GM18868 (cell line): Measurements from ENCODE around the gene ELP5.
"Not testable (repeated sequence)": the region's sequence is repeated elsewhere in the genome, so short reads cannot be mapped to it uniquely, and the experiment has no call there.

ENCODE experiments used
- ATAC-seq: cut with Tn5 transposase; IDR thresholded peaks from one replicate; pipeline ENCODE4 v1.9.1; 2021; ENCODE audit warnings: mild to moderate bottlenecking, moderate library complexity; ENCODE audit not compliant: unreplicated experiment

Gene ELP5

DNA sequence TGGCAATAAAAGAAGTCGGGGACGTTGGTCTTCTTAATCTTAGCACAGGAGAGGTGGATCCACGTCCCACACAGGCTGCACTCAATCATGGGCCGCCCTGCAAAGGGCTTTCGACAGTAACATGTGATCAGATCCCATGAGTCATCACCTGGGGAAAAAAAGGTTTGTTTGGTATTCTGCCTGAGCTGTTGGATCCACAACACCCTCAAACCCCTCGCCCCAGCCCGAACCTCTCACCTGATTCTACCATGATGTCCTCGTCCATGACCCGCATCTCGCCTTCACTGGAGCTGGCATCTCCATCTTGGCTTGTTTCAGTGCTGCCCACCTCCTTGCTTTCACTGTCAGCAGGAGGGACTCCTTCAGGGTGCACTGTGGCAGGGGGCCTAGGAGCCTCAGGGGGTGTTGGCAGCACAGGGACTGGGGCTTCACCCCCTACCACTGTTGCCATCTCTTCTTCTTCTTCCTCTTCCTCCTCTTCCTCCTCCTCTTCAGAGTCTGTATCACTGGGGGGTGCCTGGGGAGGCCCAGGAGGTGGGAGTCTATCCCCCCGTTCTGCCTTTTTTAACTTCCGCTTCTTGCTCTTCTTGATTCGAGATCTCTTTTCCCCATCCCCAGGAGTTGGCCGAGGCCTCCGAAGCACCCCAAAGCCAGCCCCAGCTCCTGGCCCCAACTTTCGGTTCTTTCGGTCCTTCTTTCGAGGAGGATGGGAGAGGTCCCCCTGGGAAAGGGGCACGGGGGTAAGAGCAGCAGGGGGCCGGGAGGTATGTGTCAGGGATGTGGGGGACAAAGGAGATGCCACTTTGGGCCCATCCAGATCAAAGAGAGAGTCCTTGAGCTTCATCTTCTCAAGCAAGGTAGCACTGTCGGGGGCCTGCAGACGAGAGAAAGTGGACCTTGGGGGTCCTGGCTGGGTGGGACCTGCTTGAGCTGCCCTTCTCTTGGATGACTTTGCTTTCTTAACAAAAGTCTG lies 16.0 kb upstream of the ELP5 start:
- no peak for ATAC-seq

DNA sequence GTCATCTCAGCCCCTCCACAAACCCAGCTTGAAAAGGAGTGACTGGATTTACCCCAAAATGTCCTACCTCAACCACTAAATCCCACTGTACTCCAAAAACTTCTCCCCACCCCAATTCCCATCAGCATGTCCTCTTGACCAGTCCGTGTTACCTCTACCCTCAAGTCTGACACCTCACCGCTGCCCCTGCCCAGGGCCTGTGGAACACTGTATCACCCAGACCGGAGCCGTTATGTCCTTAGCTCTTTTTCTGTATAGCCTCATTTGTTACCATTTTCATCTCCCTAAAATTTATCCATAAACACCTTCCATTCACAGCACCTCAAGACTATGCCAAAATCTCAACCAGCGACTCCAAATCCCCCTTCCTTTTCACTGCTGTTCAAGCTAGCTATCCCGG lies 15.2 kb upstream of the ELP5 start:
- no peak for ATAC-seq

DNA sequence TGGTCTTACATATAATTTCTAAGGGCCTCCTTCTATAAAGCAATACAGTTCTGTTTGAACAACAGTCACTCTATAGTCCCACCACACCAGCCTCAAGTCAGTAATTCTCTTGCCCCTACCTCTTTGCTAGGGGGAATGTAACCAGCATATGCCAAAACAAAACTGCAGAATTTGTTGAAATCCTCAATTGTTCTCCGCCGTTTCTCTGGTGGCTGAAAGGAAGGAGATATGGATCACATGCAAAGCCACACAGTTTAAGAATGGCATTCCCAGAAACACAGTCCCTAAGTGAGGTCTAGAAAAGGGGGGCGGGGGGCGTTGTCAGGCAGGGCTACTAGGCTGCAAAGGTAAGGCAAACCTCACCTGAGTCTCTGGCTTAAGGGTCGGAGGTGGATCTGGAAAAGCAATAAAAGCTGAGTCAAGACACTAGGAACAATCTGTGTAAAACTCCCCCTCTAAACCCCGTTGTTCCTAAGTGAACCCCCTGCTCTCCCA lies 14.7 kb upstream of the ELP5 start:
- ATAC-seq, result no peak

DNA sequence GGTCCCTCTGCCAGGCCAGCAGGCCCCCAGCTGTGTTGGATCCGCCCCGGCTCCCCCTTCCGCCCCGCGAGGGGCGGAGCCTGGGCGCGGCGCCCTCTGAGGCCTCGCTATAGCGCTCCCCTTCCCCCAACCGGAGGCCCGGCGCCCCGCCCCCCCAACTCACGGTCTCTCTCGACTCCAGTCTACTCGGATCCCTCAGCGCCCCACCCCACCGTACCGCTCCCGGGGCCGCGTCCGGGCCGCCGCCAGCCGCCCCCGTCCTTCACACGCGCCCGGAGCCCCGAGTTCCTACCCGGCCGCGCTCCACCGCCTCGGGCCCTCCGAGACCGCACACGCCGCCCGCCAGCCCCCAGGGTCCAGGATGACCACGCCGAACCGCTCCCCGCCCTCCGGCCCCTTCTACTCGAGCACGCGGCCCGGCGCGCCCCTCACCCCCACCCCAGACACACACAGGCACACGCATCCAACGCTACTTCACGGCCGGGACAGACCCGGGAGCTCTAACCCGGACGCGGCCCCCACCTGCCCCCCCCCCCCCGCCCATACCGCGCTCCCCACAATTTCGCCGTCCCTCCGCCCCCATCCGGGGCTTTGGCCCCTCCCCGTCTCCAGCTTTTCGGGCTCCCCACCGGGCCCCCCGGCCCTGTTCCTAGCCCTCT lies 14.1 kb upstream of the ELP5 start:
- no peak for ATAC-seq

DNA sequence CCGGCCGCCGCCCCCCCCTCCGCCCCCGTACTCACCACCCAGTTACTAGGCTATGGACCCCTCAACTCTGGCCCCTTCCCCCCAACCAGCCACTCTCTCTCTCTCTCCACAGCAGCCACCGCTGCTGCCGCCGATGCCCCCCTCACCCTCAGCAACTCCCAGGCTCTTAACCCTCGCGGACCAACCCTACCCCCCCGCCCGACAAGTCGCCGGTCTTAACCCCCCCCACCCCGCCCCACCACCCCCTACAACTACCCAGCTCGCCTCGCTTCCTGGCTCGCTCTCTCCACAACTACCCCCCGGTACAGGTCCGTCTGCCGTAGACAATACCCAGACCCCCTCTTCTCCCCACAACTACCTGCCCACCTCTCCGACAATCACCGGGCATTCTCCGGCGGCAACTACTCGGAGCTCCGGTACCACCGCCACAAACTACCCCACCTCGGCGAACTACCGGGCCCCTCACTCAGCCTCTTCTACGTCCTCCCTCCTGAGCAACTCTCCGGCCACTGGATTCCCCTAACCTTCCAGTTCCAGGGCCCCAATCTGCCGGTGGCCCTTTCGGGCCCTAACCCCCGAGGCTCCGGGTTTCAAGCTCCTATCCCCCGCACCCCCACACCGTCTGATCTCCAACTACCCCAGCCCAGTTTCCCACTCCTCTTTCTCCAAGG lies 13.5 kb upstream of the ELP5 start:
- no peak for ATAC-seq

DNA sequence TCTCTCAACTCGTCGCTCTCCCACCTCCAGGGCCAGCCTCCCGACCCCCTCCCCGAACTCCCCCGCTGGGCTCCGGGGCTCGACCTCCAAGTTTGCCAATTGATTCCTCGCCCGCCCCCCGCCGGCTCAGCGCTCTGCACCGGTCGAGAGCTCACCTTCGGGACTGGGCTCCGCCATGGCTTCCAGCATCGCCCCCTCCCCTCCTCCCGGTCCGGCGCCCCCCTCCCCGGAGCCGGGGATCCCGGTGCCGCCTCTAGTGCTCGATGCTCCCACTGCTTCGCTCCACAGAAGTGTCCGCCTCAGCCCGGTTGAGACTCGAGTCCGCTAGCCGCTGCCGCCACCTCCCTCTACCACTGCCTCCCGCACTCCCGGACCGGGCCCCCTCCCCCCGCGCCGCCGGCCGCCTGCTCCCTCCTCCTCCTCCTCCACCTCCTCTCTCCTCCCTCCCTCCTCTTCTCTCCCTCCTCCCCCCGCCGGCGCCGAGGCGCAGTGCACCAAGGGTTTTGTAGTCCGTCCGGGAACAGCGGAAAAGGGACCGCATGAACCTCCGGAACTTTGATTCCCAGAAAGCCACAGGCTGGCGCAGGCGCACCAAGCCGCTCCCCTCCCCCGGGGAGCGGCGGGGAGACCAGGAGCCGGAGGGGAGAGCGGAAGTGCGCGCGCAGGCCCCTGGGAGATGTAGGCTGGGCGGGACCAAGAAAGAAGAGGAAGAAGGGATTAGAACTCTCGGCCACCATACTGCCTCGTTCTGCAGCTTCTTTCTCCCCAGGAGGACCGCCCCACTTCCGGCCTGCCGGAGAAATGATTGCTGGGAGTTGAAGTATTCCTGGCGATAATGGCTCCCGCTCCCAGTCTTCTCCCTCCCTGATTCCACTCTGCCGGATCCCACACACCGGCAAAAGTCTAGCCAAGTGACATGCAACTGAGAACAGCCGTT lies 12.7 kb upstream of the ELP5 start, which contains the start of gene PHF23:
PHF23 (minus strand) TSS at position 367 of the 937 bp plus-strand sequence; CDS start at position 189, 178 bp downstream.
- peak; percentile 52 for ATAC-seq

DNA sequence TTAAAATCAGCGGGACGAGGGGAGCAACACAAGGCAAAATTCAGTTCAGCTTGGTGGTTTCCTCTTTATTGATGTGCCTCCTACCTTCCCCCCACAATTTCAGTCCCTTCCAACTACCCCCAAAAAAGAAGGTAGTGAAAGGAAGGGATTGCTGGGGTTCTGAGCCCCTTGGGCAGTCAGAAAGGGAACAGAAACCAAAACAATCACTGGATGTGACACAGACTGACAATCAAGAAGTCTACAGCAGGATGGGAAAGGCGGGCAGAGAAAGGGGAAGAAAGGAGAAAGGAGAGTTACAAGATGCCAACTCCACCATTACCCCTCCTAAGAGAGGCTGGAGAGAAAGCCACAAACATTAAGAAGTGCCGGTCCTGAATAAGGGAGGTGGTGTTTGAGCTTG lies 11.6 kb upstream of the ELP5 start:
- ATAC-seq, result no peak

DNA sequence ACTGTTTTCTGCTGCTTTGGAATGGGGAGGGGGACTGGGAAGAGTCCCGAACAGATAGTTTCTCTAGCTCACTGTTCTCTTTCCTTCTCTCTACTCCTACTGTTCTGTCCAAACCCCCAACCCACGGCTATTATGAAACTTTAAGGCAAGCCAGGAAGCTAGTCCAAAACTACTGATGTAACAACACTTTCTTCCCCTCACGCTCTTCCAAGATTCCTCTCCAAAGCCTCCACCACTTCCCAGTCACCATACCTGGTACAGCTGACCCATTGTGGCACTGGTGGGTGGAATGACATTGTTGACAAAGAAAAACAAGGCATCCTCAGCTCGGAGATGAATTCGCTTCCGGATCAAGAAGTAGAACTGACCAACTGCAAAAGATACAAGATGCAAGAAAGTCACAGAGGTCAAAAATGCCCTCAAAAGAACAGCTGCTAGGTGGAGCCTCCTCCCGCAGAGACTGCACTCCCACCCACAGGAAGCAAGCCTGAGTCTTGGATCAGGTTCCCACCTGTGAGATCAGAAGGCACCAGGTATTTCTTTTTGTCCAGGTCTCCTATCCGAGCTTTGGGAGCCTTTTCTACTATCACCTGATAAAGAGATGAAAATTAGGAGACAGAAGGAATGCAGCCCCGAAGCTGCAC lies 10.8 kb upstream of the ELP5 start:
- ATAC-seq, result no peak

DNA sequence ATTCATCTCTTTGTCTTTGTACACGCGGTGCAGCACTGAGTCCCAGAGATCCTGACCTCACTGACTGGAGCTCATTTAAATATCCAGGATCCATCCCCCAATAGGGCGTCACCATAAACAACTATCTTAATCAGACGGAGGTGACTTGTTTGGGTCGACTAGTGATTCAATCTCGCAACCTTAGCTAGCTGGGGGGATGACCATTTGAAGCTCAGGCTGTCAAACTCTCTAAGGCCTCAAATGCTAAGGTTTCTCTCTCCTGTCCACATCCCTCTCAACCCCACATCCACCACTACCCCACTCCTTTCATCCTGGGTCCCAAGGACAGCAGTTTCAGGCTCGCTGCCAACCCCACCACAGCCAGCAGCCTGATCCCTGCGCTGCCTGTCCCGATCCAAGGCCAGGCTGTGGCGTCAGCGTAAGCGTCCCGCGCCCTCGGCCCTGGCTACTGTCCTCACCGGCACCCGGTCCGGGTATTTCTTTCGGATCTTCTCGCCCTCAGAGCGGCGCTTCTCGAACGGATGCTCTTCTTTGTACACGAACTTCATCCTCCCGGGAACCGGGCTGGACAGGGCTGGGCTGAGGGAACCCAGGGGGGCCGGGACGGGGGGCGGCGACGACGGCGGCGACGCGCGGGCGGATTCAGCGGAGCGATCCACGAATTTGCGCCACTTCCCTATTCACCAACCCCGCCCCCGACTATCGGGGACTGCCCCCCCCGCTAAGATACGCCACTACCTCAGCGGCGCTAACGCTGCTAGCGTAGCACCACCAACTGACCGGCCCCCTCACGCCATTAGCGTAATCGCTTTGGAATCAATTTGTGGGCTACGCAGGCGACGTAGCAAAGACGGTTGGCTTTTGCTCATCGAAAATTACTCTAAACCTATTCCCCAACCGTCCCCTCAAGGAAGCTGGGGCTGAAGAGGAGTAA lies 10.0 kb upstream of the ELP5 start, which contains the start of gene GABARAP:
GABARAP (minus strand) TSS at position 667 of the 934 bp plus-strand sequence; CDS start at position 548, 119 bp downstream.
- no peak for ATAC-seq

DNA sequence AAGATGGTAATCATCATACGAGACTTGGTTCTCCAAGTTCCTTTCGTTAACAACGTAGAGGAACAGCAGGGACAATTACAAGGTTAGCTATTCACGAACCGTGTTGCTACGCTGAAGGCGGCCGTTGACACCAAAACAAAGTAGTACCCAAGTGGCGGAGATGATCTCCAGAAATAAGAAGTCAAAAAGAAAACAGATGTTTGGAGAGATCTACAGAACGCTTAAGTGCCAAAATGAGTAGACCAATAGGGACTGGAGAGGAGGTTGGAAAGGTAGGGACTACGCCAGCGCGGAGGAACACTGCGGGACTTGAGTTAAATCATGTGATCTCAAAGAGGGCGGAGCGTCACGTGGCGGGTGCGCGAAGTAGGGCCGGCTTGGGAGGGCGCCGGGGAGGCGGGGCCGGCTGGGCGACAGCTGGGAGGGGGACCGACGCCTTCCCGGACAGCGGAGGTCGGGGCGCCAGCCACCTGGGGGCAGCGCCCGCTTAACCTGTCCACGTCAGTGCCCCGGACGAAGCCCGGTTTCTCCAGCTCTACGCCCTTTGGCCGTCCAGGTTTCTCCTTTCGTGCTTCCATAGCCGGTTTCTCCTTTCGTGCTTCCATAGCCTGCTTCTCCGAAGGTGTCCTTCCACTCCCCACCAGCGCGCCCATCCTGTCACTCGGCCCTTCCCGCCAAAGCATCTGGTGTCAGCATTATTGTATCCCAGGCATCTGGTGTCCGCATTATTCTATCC lies 9.1 kb upstream of the ELP5 start:
- ATAC-seq, result no peak

DNA sequence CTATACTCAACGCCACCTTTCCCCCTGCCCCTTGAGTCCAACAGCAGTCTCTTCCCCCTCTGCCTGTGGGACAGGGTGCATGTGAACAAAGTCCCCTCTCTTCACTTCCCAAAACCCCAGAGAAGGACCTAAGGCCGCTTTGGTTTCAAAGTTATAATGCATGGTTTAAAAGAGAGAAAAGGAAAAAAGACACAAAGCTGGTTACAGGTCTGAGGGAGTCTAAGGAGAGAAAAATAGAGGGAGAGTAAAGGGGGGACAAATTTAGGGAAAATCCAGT lies 8.6 kb upstream of the ELP5 start:
- no peak for ATAC-seq

DNA sequence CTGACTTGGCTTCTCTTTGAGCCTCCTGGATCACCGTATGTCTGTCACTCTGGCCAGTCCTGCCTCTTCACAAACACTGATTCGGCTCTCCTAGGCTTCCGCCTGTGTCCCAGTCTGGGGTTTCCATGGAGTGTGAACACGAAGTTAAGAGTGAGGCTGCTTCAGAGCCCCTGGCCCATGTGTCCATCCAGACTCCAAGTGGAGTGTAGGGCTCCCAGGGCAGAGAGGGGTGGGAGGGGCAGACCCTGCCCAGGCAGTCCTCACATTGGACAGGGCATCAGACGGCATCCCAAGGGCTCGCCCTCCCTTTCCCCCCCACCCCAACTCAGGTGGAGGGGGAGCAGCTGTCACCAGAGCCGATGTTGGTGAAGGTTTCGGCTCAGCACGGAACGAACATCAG lies 8.2 kb upstream of the ELP5 start:
- not testable (repeated sequence) for ATAC-seq

DNA sequence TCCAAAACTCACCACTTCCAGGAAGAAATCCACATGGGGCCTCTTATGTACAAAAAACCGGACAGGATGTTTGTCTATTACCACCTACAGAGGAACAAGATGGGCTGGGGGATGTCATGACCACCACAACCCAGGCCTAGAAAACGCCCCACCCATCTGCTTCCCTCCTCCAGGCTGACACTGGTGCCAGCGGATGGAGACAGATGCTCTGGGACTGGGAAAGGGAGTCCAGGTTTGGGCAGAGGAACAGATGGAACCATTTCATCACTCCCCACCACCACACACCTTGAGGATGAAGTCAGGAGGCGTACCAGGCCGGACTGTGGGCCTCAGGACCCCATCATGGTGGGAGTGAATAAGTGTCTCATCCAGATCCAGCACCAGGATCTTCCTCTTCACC lies 5.2 kb upstream of the ELP5 start:
- ATAC-seq, result no peak

DNA sequence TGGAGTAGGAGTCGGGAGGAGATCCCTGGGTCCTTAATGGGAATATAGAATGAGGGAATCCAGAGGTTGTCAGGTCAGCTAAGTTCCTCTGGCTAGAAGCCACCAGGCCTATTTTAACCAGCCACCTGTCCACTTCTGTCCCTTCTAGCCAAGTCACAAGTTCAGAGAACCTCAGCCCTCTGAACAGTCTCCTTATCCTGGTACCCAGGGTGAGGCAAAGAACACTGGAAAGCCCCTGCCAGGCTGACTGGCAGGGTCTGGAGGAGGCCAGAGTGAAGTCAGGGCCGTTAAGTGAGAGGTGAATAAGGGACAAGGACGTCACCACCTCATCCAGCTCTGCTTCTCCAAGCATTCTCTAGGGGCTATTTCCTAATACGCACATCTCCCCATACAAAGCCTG lies 3.2 kb upstream of the ELP5 start:
- no peak for ATAC-seq

DNA sequence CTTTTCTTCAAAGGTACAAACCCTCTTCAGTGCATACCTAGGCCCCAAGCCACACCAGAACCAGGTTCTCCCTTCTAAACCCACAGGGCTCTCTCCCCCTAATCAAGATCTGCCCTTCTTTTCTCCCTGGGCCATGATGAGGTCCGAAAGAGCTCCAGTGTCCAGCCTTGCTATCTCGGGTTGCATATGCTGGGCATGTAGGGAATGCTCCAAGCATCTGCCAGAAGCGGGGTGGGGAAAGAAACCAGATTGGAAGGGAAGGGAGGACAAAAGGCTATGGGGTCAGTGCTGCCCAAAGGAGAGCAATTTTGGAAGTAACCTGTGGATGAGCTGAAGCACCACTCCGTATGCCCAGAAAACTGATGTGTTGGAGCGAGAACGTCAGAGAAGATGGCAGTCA lies 2.8 kb upstream of the ELP5 start:
- ATAC-seq, result no peak

DNA sequence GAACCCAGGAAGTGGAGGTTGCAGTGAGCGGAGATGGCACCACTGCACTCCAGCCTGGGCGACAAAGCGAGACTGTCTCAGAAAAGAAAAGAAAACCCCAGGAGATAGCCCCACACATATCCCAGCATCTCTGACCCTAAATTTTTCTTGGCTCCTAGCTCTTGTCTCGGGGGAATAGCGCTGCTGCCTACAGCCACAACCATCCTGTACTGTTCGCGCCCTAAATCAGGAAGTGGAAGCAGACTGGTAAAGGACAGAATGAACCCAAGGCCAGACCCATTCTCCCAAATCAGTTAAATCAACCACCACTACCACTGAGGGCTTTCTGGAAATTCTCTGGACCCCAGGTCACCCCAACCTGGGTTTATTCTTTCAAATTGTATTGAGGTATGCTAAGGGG lies 2.2 kb upstream of the ELP5 start:
- ATAC-seq, result no peak

DNA sequence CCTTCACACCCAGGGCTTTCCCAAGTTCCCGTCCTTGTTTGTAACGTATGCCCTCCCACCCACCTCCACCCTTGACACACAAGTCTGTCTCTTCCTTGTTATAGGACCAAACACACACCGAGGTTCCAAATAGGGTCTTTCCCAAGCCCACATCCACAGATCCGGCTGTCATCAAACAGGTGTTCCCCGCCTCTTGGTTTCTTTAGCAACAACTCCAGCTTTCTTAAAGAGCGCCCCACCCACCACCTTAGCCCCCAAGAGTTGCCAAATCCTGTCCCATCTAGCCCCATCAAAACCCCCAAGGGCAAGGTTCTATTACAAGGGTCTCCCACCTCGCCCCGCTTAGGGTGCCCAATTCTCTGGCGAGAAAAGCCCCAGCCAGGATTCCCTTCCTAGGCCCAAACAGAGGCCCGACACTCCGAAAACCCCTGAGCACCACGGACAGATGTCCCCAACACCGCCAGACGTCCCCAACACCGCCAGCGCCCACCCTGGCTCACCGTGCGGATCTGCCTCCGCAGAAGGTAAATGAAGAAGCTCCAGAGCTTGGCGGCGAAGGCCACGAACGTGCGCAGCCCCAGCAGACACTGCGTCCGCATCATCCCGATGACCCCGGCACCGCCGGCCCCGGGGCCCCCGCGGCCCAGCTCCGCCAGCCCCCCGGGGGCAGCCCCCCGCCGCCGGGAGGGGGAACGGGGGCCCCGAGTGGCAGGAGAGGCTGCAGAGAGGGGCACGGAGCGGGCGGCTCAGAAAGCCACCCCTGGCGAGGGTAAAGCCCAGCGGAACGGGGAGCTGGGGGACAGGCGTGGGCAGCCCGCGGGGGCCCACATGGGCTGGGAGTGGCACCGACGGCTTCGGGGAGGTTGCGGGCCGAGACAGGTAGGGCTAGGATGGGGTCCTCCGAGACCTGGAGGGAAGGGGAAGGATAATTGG lies 1.1 kb upstream of the ELP5 start:
- ATAC-seq, result no peak
